Bronchial epithelial cell (primary cell): ENCODE measurements around the gene CDKL5. TPM values are rescaled to one million over a fixed set of nuclear protein-coding genes. Genes with fewer than 3 reads are reported as not detected.

Source experiments
- DNase-seq: peaks from one replicate; pipeline ENCODE4 v3.0.0-alpha.2; 2010; ENCODE audit warnings: low read depth
- FAIRE-seq: peaks from 2 replicates; lab custom pipeline; 2011; peaks lifted over from hg19 to GRCh38; lab: Jason Lieb, UNC
- H3K27me3 ChIP-seq: 2 replicates; pipeline ENCODE4 v1.5.1; 2011; ENCODE audit warnings: low read length; ENCODE audit not compliant: control insufficient read depth, insufficient read depth
- H3K36me3 ChIP-seq: 2 replicates; pipeline ENCODE4 v1.5.1; 2011; ENCODE audit warnings: low read length; ENCODE audit not compliant: control insufficient read depth, insufficient read depth
- H3K4me3 ChIP-seq: 2 replicates; pipeline ENCODE4 v1.5.1; 2011; ENCODE audit warnings: mild to moderate bottlenecking, low read depth, low read length, control low read depth
- CTCF ChIP-seq: IDR thresholded peaks from 2 replicates; pipeline ENCODE4 v1.5.1; 2011; ENCODE audit warnings: mild to moderate bottlenecking, moderate library complexity, low read length, control low read depth, inconsistent platforms; ENCODE audit not compliant: insufficient read depth, severe bottlenecking
- total RNA-seq: library from RNA; depleted of rRNA; stranded (reverse); fragments of >200 nt; gene quantifications from 2 replicates; pipeline ENCODE4 v1.2.1, GENCODE V29; 2014

The CDKL5 gene
- total RNA-seq, 1 donor from 2014 or later: 2.6 TPM

- FAIRE-seq (no peak), DNase-seq (no peak)
- H3K27me3 ChIP-seq: no peaks in the 10 kb centered on the region
- no peaks in the 10 kb centered on the region for H3K36me3 ChIP-seq
- no peak for TF ChIP-seq CTCF
- no peak overlapping the region for H3K4me3 ChIP-seq
Measured at GRCh38 chrX:18638398-18638797, 213.0 kb downstream of the CDKL5 start.

- no peaks in the 10 kb centered on the region for H3K36me3 ChIP-seq
- no peak for DNase-seq
- H3K27me3 ChIP-seq: no peaks in the 10 kb centered on the region
- no peak for FAIRE-seq
- H3K4me3 ChIP-seq: no peak overlapping the region
- TF ChIP-seq CTCF: no peak
Measured at GRCh38 chrX:18639280-18639679, 213.9 kb downstream of the CDKL5 start.

- FAIRE-seq: no peak
- no peak for DNase-seq
- H3K36me3 ChIP-seq: no peaks in the 10 kb centered on the region
- no peak overlapping the region for H3K4me3 ChIP-seq
- no peak for TF ChIP-seq CTCF
- H3K27me3 ChIP-seq: no peaks in the 10 kb centered on the region
Measured at GRCh38 chrX:18640686-18641085, 215.3 kb downstream of the CDKL5 start.

- no peak for DNase-seq
- H3K4me3 ChIP-seq: no peak overlapping the region
- FAIRE-seq: no peak
- TF ChIP-seq CTCF: no peak
- no peaks in the 10 kb centered on the region for H3K27me3 ChIP-seq
- no peaks in the 10 kb centered on the region for H3K36me3 ChIP-seq
Measured at GRCh38 chrX:18643243-18643642, 217.8 kb downstream of the CDKL5 start.

- no peaks in the 10 kb centered on the region for H3K36me3 ChIP-seq
- no peak for FAIRE-seq
- DNase-seq: no peak
- no peak for TF ChIP-seq CTCF
- no peaks in the 10 kb centered on the region for H3K27me3 ChIP-seq
- H3K4me3 ChIP-seq: no peak overlapping the region
Measured at GRCh38 chrX:18643853-18644252, 218.4 kb downstream of the CDKL5 start.

- FAIRE-seq: no peak
- Histone ChIP-seq H3K36me3 (no peaks in the 10 kb centered on the region), H3K27me3 (no peaks in the 10 kb centered on the region), H3K4me3 (no peak overlapping the region)
- no peak for DNase-seq
- TF ChIP-seq CTCF: no peak
Measured at GRCh38 chrX:18647621-18648020, 222.2 kb downstream of the CDKL5 start.
